ENCODE data around the gene CLCN2.

CLCN2 gene

DNA sequence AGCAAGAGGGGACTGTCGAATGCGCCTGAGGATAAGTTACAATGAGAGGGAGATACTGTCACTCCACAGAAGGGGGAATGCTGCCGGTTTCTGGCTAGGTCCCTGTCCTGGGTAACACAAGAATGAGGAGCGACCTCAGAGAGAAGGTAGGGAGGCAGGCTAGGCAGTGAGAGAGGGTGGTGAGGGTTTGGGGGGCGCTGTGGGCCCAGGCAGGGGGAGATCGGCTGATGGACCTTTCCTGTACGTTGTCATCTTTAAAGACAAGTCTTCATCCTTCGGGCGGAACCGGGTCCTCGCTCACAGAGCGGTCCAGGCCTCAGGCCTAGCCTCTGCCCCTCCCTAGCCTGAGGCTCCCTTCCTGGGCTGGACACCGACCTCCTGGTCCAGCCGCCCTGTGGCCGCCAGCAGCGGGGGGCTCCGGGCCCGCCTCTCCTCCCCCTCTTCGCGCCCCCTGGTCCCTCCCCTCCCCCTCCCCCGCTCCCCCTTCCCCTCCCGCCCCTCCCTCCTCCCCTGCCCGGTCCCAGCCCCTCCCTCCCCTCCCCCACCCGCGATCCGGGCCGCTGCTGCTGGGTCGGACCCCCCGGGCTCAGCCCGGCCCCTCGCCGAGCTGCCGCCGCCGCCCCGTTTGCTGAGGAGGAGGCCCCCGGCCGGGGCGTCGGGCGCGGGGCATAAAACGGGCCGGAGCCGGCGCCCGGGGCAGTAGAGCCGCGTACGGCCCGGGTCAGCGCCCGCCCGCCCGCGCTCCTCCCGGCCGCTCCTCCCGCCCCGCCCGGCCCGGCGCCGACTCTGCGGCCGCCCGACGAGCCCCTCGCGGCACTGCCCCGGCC is 18.2 kb upstream of the CLCN2 start, which contains the start of gene CHRD:
Gene CHRD (plus strand): TSS at position 697 of the 827 bp plus-strand sequence. CDS start 265 bp downstream, outside the sequence.
- Histone ChIP-seq H3K9ac (no peak within 1 kb of the TSS), H4K20me1 (ENCODE audit: insufficient read depth) (no peaks in the 10 kb centered on the region), H3K27ac (no peak within 1 kb of the TSS), H3K4me1 (ENCODE audit: low read depth, poor library complexity, severe bottlenecking) (no peaks in the 10 kb centered on the region), H3K4me2 (no peak within 1 kb of the TSS), H2AFZ (ENCODE audit: low read depth) (peak within 1 kb of the TSS; percentile 32), H3K27me3 (ENCODE audit: insufficient read depth, low read depth) (peaks cover 62% of the 10 kb centered on the region), H3K4me3 (IDR thresholded peaks at IDR 0.05; ENCODE audit: insufficient read depth, low read depth, low read length) (no peak within 1 kb of the TSS), H3K36me3 (ENCODE audit: insufficient read depth) (no peaks in the 10 kb centered on the region), H3K79me2 (ENCODE audit: insufficient read depth, low read depth) (no peaks in the 10 kb centered on the region)
- TF ChIP-seq, protein P1, sequence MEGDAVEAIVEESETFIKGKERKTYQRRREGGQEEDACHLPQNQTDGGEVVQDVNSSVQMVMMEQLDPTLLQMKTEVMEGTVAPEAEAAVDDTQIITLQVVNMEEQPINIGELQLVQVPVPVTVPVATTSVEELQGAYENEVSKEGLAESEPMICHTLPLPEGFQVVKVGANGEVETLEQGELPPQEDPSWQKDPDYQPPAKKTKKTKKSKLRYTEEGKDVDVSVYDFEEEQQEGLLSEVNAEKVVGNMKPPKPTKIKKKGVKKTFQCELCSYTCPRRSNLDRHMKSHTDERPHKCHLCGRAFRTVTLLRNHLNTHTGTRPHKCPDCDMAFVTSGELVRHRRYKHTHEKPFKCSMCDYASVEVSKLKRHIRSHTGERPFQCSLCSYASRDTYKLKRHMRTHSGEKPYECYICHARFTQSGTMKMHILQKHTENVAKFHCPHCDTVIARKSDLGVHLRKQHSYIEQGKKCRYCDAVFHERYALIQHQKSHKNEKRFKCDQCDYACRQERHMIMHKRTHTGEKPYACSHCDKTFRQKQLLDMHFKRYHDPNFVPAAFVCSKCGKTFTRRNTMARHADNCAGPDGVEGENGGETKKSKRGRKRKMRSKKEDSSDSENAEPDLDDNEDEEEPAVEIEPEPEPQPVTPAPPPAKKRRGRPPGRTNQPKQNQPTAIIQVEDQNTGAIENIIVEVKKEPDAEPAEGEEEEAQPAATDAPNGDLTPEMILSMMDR (conservative IDR thresholded peaks at IDR 0.05; ENCODE audit: low read depth, low read length), result no peak

DNA sequence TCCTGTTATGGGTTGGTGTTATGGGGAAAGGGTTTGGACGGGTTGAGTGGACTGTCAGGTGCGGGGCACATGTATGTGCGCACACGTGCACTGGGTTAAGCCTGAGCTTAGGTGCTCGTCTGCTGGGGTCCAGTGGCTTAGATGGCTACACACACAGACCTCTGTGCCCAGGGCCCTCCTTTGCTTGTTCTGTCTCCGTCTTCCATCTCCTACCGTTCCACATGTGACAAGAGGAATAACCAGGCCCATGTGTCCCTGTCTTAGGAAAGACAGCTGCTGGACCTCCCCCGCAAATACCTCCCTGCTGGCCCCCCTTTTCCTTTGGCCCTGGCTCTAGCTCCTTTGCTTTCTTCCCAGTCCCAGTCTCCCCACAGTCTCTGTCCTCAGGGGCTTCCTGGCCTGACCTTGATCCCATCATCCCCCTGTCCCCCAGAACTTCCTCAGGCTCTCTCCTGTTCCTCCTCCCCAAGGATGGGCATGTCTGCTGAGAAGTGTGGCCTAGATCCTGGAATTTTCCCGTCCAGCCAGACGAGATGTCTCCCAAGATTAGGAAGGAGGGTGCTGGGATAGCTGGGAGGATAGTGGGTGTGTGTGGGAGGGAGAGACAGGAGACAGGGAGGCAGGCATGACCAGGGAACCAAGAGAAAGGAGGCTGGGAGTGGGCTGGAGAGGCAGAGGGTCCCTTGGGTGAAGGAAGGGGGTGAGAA is 17.4 kb upstream of the CLCN2 start:
- no peaks in the 10 kb centered on the region for H3K36me3 ChIP-seq (ENCODE audit: insufficient read depth)
- H4K20me1 ChIP-seq (ENCODE audit: insufficient read depth), result no peaks in the 10 kb centered on the region
- no peak overlapping the region for H3K9ac ChIP-seq
- no peak overlapping the region for H3K27ac ChIP-seq
- H3K4me2 ChIP-seq, result no peak overlapping the region
- H3K27me3 ChIP-seq (ENCODE audit: insufficient read depth, low read depth), result peaks cover 62% of the 10 kb centered on the region
- H3K4me1 ChIP-seq (ENCODE audit: low read depth, poor library complexity, severe bottlenecking), result no peaks in the 10 kb centered on the region
- no peaks in the 10 kb centered on the region for H3K79me2 ChIP-seq (ENCODE audit: insufficient read depth, low read depth)
- H3K4me3 ChIP-seq (IDR thresholded peaks at IDR 0.05; ENCODE audit: insufficient read depth, low read depth, low read length), result no peak overlapping the region
- H2AFZ ChIP-seq (ENCODE audit: low read depth), result no peak overlapping the region
- TF ChIP-seq, protein P1 (conservative IDR thresholded peaks at IDR 0.05; ENCODE audit: low read depth, low read length), result no peak

DNA sequence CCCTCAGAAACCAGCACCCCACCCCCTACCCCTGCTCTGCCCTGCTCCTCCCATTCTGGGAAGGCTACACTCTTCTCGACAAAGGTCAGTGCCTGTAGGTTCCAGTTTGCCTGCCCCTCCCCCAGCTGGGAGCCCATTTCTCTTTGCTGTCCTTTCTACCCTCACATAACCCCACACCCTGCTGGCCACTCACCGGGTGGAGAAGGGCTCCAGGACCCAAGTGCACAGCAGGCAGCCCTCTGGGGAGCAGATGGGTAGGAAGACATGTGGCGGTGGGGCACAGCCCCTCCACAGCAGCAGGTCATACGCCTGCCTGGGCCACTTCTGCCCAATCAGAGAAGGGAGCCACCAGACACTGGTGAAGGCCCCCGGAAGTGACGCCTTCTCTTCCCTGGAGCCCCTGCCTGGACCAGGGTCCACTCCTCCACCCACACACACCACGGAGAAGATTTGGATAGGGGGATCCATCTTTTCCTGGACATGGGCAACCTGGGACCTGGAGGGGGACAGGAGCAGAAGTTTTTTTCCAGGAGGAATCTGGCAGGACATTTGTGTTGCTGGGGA is 16.6 kb upstream of the CLCN2 start, which contains the start of gene THPO:
Gene THPO (minus strand): TSS at position 326 of the 564 bp plus-strand sequence. CDS start 1,948 bp downstream, outside the sequence.
- Histone ChIP-seq H4K20me1 (ENCODE audit: insufficient read depth) (no peaks in the 10 kb centered on the region), H3K4me1 (ENCODE audit: low read depth, poor library complexity, severe bottlenecking) (no peaks in the 10 kb centered on the region), H3K27ac (no peak within 1 kb of the TSS), H3K79me2 (ENCODE audit: insufficient read depth, low read depth) (no peaks in the 10 kb centered on the region), H3K9ac (no peak within 1 kb of the TSS), H2AFZ (ENCODE audit: low read depth) (no peak within 1 kb of the TSS), H3K4me3 (IDR thresholded peaks at IDR 0.05; ENCODE audit: insufficient read depth, low read depth, low read length) (no peak within 1 kb of the TSS), H3K36me3 (ENCODE audit: insufficient read depth) (no peaks in the 10 kb centered on the region), H3K27me3 (ENCODE audit: insufficient read depth, low read depth) (peaks cover 68% of the 10 kb centered on the region), H3K4me2 (no peak within 1 kb of the TSS)
- TF ChIP-seq, protein P1 (conservative IDR thresholded peaks at IDR 0.05; ENCODE audit: low read depth, low read length), result no peak

DNA sequence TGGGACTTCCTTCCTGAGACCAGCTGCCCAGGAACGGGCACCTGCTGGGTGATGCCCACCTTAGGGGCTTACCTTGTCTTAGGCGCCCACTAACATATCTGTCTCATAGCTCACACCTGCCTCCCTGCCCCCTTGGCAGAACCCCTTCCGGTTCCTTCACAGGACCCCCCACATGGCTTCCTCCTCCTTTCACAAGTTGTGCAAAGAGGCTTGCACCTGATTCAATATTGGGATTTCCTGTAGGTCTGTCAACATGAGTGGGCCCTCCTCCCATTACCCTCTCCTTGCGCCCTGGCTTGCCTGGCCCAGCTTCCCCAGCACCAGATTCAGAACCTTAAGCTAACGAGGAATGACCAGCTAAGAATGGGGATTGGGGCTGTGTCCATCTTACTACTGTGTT is 16.0 kb upstream of the CLCN2 start:
- Histone ChIP-seq H3K4me3 (IDR thresholded peaks at IDR 0.05; ENCODE audit: insufficient read depth, low read depth, low read length) (no peak overlapping the region), H3K27me3 (ENCODE audit: insufficient read depth, low read depth) (peaks cover 70% of the 10 kb centered on the region), H3K4me2 (no peak overlapping the region), H3K36me3 (ENCODE audit: insufficient read depth) (no peaks in the 10 kb centered on the region), H3K9ac (no peak overlapping the region), H3K79me2 (ENCODE audit: insufficient read depth, low read depth) (no peaks in the 10 kb centered on the region), H2AFZ (ENCODE audit: low read depth) (no peak overlapping the region), H3K4me1 (ENCODE audit: low read depth, poor library complexity, severe bottlenecking) (no peaks in the 10 kb centered on the region), H3K27ac (no peak overlapping the region), H4K20me1 (ENCODE audit: insufficient read depth) (no peaks in the 10 kb centered on the region)
- TF ChIP-seq, protein P1 (conservative IDR thresholded peaks at IDR 0.05; ENCODE audit: low read depth, low read length), result no peak
